WERI-Rb-1 (cell line): Measurements from ENCODE around the gene CAV2.
"Not testable (repeated sequence)": the region's sequence is repeated elsewhere in the genome, so short reads cannot be mapped to it uniquely, and the experiment has no call there.

ENCODE experiments used
- DNase-seq: peaks from one replicate; pipeline ENCODE4 v3.0.0-alpha.2; 2020
- H3K27ac ChIP-seq: fragments of 250-450 bp; sonication (Bioruptor Pico); 2 replicates; pipeline ENCODE4 v1.5.1; 2020; ENCODE audit warnings: mild to moderate bottlenecking, moderate library complexity
- H3K27me3 ChIP-seq: fragments of 250-450 bp; sonication (Bioruptor Pico); 2 replicates; pipeline ENCODE4 v1.5.1; 2021; ENCODE audit warnings: mild to moderate bottlenecking, low read depth, moderate library complexity; ENCODE audit not compliant: insufficient read depth, severe bottlenecking
- H3K36me3 ChIP-seq: fragments of 250-450 bp; sonication (Bioruptor Pico); 2 replicates; pipeline ENCODE4 v1.5.1; 2020; ENCODE audit warnings: mild to moderate bottlenecking, moderate library complexity
- H3K4me3 ChIP-seq: 2 replicates; pipeline ENCODE4 v1.5.1; 2011; ENCODE audit warnings: low read depth, mild to moderate bottlenecking, control low read depth, low read length
- H3K9me3 ChIP-seq: fragments of 250-450 bp; sonication (Bioruptor Pico); 2 replicates; pipeline ENCODE4 v1.5.1; 2021; ENCODE audit warnings: mild to moderate bottlenecking, moderate library complexity; ENCODE audit not compliant: severe bottlenecking
- CTCF ChIP-seq: IDR thresholded peaks from 2 replicates; pipeline ENCODE4 v1.5.1; 2011; ENCODE audit warnings: low read depth, mild to moderate bottlenecking, control low read depth, inconsistent platforms, low read length

Gene CAV2

GRCh38 chr7:116477625-116478024 lies 21.9 kb upstream of the CAV2 start:
- TF ChIP-seq CTCF, result no peak
- no peak overlapping the region for H3K27ac ChIP-seq

GRCh38 chr7:116478834-116479233 lies 20.7 kb upstream of the CAV2 start:
- Histone ChIP-seq H3K9me3 (no peaks in the 10 kb centered on the region), H3K36me3 (no peaks in the 10 kb centered on the region), H3K4me3 (no peak overlapping the region), H3K27me3 (peaks cover 19% of the 10 kb centered on the region), H3K27ac (no peak overlapping the region)
- TF ChIP-seq CTCF, result no peak
- no peak for DNase-seq

More at GRCh38 chr7:116477625-116478024, 21.9 kb upstream of the CAV2 start:
- Histone ChIP-seq H3K27me3 (peaks cover 23% of the 10 kb centered on the region), H3K9me3 (no peaks in the 10 kb centered on the region), H3K4me3 (no peak overlapping the region), H3K36me3 (no peaks in the 10 kb centered on the region)
- DNase-seq, result no peak

- no peak overlapping the region for H3K27ac ChIP-seq
- DNase-seq, result no peak
These were observed 16.1 kb upstream of the CAV2 start for GRCh38 chr7:116483271-116483942.

GRCh38 chr7:116484389-116484788 lies 15.1 kb upstream of the CAV2 start:
- not testable (repeated sequence) for H3K36me3 ChIP-seq, H3K27ac ChIP-seq, H3K4me3 ChIP-seq, DNase-seq, H3K9me3 ChIP-seq
- H3K27me3 ChIP-seq, result peaks cover 31% of the 10 kb centered on the region

More at GRCh38 chr7:116483271-116483942, 16.1 kb upstream of the CAV2 start:
- no peak overlapping the region for H3K4me3 ChIP-seq
- H3K36me3 ChIP-seq, result no peaks in the 10 kb centered on the region
- H3K27me3 ChIP-seq, result peaks cover 35% of the 10 kb centered on the region
- no peaks in the 10 kb centered on the region for H3K9me3 ChIP-seq
- no peak for TF ChIP-seq CTCF

- Histone ChIP-seq H3K36me3 (no peaks in the 10 kb centered on the region), H3K27ac (no peak overlapping the region), H3K27me3 (peaks cover 25% of the 10 kb centered on the region), H3K4me3 (no peak overlapping the region), H3K9me3 (no peaks in the 10 kb centered on the region)
- DNase-seq, result no peak
- TF ChIP-seq CTCF, result no peak
These were observed 11.5 kb upstream of the CAV2 start for GRCh38 chr7:116487907-116488521.

- Histone ChIP-seq H3K36me3 (no peaks in the 10 kb centered on the region), H3K27ac (no peak overlapping the region), H3K9me3 (no peaks in the 10 kb centered on the region), H3K27me3 (peaks cover 28% of the 10 kb centered on the region), H3K4me3 (no peak overlapping the region)
- no peak for TF ChIP-seq CTCF
- no peak for DNase-seq
These were observed 9.2 kb upstream of the CAV2 start for GRCh38 chr7:116490351-116490750.
